GM21786 (cell line): Measurements from ENCODE around the gene STAT4.

Source experiments
- ATAC-seq: cut with Tn5 transposase; IDR thresholded peaks from one replicate; pipeline ENCODE4 v1.9.1; 2021; ENCODE audit not compliant: unreplicated experiment

Gene STAT4

GRCh38 chr2:191019376-191019775, 131.4 kb downstream of the STAT4 start:
- ATAC-seq, result no peak

- ATAC-seq, result peak; percentile 10
Measured at GRCh38 chr2:191018643-191019119, 132.1 kb downstream of the STAT4 start.

GRCh38 chr2:191018048-191018447, 132.7 kb downstream of the STAT4 start:
- ATAC-seq, result no peak

GRCh38 chr2:191015831-191016230, 135.0 kb downstream of the STAT4 start:
- no peak for ATAC-seq

DNA sequence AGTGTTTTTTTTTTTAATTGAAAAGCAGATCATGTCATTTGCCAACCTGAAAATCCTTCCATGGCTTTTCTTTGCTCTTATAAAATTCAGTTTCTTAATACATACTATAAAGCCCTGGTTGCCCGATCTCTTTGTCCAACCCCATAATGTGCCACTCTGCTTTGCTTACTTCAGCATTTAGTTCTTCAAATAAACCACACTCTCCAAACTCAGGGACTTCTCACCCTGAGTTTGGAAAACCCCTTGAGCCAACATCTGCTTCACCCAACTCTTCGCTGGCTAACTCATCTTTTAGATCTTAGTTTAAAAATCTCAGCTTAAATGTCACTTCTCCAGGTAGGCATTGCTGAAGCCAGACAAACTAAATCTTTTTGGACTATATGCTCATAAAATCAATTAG, 135.6 kb downstream of the STAT4 start:
- ATAC-seq, result no peak

DNA sequence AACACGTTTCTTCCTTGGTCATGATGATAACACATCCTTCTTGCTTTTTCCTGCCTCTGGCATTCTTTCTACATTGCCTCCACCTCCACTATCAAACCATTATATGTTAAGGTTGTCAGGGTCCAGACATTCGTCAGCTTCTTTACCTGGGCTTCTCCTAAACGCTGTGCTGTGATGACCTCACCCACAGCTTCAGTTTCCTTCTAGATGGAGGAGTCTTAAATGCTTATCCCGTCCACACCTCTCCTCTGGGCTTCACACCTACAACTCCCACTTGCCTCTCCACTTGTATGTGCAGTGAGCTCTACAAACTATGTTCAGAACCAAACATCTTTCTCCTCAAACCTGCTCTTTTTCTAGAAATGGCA, 136.2 kb downstream of the STAT4 start:
- peak; percentile 2 for ATAC-seq

- peak; percentile 72 for ATAC-seq
Measured at GRCh38 chr2:191013932-191014652, 136.7 kb downstream of the STAT4 start, which contains the start of gene STAT1. Gene STAT1, minus strand, starts transcription at chr2:191014171. Its CDS starts 4,168 bp downstream, at chr2:191010003.

GRCh38 chr2:191013682-191013931, 137.2 kb downstream of the STAT4 start:
- no peak for ATAC-seq

- ATAC-seq, result no peak
Measured at GRCh38 chr2:191012845-191013681, 137.7 kb downstream of the STAT4 start.

DNA sequence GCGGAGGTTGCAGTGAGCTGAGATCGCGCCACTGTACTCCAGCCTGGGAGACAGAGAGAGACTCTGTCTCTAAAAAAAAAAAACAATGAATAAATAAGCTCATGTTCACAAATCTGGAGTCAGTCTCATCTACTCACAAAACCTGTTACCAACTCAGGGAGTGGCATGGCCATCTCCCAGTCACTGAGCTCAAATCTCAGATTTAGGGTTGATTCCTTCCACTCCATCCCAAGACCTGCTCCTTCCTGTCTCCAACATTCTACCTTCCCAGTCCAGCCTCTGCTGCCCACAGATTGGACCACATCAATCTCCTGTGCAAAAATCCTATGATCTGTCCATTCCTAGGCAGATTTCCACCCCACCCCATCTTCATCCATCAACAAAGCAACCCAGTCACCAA, 138.4 kb downstream of the STAT4 start:
- ATAC-seq, result no peak

GRCh38 chr2:191010887-191011885, 139.6 kb downstream of the STAT4 start:
- no peak for ATAC-seq

GRCh38 chr2:191009541-191010374, 141.0 kb downstream of the STAT4 start:
- ATAC-seq, result no peak

DNA sequence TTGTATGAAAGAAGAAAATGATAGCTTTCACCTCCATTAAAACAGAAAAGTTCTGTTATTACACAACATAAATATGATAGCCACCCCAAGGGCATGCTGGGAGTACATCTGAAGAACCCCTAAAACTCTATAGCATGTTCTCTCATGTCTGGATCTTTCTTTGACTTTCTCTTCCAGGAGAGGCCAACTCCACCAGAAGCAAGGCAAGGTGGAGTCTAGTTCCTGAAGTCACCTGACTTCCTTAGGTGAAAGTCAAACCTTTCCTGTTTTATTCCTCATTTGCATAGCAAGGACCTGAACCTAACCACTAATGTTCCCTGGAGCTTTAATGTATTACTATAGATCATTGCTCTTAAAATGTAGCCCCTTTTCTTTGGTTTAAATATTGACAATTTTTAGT, 142.5 kb downstream of the STAT4 start:
- ATAC-seq, result no peak

DNA sequence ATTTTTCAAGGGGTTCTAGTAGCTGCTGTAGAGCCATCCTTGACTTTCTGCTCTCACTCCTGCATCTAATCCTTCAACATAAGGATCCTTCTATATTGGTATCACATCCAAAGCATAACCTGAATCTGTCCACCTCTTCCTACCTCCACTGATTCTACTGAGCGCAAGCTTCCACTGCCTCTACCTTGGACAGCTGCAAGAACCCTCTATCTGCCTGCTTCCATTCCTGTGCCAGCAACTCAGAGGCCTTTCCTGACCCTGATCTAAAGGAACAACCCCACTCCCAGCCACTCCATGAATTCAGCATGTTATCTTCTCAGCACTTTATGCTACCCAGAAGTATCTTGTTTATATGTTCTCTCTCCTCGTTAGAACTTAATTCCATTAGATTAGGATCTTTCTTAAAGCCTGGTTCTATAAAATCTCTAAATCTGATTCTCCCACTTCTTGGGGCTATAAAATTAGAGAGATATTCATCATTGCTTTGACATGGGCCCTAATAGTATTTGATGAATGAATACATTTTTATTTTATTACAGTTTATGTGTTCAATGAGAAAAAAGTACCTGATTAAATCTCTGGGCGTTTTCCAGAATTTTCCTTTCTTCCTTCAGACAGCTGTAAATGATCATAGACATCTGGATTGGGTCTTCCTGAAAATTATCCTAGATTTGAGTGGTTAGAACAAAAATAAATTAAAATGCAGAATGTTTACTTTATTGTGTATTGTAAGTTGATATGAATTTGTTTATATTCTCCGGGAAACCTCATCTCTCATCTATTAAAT, 143.6 kb downstream of the STAT4 start:
- no peak for ATAC-seq

DNA sequence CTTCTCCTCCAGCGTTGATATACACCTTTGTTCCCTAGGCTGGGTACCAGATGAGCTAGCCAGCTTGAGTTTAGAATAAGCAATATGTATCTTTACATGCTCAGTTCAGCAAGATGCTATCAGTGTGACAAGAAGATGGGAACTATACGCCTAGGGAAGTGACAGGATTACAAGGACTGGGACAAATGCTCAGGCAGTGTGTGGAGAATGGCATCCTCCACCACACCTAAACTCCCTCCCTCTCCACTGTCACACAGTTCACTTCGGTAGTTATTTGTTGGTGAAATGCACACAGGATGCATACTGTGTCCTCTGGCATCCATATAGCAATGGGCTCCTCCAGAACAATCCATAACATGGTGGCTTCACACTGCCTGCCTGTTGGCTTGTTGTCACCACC, 144.5 kb downstream of the STAT4 start:
- ATAC-seq, result no peak

DNA sequence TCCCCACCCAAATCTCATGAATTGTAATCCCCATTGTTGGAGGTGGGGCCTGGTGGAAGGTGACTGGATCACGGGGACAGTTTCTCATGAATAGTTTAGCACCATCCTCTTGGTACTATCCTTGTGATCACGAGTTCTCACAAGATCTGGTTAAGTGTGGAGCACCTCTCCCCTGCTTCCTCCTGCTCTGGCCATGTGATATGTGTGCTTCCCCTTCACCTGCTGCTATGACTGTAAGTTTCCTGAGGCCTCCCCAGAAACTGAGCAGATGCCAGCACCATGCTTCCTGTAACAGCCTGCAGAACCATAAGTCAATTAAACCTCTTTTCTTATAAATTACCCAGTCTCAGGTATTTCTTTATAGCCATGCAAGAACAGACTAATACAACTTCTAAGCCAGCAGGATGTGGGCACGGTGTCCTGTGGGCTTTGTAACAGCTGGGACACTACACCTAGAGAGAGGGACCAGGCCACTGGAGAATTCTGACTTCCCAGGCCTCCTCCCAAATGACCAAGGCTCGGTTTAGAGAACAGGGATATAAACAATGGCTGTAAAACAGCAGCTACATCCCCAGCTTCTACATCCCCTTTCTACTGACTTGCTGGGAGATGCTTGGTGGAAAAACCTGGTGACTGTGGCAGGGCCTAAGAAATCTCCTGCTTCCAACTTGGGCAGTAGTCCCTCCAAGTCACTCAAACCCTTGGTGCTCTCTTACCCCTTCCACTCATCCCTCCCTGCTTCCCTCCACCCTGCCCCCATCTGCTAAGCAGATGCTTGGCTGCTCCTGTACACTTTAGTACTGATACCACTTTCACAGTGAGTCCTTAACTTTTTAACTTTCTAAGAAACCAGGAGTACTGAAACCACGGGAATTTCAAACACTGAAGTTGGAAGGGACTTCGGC, 147.1 kb downstream of the STAT4 start:
- ATAC-seq, result no peak

DNA sequence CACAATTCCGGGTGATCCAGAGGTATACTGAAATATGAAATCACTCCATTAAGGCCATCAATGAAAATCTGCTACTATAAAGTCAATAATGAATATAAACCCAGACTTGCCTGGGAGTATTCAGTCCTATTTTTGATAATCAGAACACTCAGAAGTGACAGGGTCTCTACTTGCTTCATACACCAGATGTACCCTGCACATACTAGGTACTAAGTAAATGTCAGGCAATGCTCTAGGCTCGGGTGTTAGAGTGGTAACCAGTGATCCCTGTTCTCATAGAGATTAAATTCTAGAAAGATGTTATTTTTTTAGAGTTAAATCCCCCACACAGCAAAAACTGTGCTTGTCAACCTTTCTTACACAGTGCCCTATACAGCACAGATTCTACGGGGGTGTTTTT, 149.2 kb downstream of the STAT4 start:
- no peak for ATAC-seq

GRCh38 chr2:191001032-191001431, 149.8 kb downstream of the STAT4 start:
- ATAC-seq, result no peak
